ENCODE results near the gene TICAM2. TPM values are rescaled to one million over a fixed set of nuclear protein-coding genes. Genes with fewer than 3 reads are reported as not detected.

TICAM2 gene
- polyA plus RNA-seq, 4 donors: 1.7 to 8.0 (median 2.7) TPM

DNA sequence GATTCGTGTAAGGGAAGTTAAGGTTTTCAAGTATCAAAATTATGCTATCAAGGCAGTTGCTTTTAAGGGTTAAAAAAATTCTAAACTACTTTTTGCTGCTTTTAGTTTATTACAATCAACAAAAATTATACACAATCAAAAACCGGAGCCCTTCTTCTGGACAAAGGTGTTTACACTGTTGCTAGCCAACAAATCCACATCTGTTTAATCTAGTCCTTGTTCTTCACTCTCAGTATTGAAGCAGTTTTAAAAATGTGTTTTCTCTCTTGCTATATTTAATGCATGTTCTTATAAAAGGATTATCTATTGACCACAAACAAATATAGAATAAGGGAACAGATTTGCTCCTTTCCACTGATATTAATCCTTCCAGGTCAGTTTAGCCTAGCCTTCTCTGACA, 60.2 kb downstream of the TICAM2 start:
- DNase-seq (ENCODE audit: low read depth in 4 of 4, low spot score in 3 of 4): no peak

- DNase-seq (ENCODE audit: low read depth in 4 of 4, low spot score in 3 of 4): no peak
These were observed 60.7 kb downstream of the TICAM2 start for GRCh38 chr5:115541611-115542010.

DNA sequence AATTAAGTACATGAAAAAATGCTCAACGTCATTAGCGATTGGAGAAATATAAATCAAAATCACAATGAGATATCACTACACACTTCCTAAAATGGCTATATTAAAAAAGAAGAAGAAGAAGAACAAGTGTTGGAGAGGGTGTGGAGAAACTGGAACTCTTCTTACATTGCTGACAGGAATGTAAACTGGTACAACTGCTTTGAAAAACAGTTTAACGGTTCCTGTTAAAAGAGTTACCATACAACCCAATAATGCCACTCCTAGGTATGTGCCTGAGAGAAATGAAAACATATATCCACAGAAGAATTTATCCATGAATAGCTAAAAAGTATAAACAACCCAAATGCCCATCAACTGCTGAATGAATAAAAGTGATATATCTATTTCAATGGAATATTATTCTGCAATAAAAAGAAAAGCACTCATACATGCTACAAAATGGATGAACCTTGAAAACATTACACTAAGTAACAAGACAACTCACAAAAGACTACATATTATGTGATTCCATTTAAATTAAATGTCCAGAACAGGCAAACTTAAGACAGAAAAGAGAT, 66.7 kb downstream of the TICAM2 start:
- DNase-seq (ENCODE audit: low read depth in 4 of 4, low spot score in 3 of 4): no peak

DNA sequence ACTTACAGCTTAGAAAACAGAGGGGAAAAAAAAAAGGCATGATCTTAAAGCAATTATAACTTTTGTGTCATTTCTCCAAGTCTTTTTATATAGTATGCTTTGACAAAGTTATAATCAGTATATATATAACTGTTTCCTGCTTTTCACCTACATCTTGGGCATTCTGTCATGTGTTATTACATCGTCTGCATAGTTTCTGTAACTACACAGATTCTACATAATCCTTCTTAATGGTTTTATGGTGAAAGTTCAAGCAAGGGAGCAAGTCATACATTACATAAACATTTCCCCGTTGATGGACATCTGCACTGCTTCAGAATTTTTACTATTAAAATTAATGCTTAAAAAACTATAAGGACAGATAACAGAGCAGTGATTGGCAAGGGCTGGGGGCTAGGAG, 69.8 kb downstream of the TICAM2 start:
- DNase-seq (ENCODE audit: low read depth in 4 of 4, low spot score in 3 of 4): no peak

DNA sequence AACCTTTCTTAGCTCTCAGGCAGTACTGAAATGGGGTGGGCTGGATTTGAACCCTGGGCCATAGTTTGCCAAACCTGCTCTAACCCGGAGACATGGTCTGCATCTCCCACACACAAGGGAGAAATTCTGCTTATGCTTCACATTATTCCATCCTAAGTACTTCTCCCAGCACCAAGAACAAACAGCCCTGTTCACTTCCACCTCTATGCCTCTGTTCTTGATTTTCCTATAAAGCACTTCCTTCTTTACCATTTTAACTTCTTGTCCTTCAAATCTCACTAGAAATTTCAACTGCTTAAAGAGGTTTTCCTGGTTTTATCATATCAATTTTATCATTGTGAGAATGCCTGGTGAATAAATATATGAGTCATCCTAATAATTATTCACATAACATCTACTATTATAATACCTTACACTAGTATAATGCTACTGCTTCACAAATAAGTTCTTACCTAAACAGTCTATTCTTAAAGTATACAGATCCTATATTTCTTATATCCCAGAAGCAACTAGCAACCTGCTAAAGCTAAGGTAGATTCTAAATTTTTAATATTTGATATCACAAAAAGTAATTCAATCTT, 70.4 kb downstream of the TICAM2 start:
- no peak for DNase-seq (ENCODE audit: low read depth in 4 of 4, low spot score in 3 of 4)

DNA sequence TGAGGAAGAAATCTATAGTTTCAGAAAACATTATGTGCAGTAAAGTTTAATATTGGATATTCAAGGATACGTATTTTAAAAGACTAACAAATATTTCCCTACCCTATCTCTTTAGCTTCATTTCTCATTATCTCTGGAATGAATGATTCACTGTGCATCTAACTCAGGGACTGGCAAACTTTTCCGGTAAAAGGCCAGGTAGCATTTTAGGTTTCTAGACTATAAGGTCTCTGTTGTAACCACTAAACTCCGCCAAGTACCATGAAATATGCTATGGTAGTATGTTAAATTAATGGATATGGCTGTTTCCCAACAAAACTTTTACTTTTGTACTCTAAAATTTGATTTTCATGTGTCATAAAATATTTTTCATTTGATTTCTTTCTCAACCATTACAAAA, 70.9 kb downstream of the TICAM2 start:
- DNase-seq (ENCODE audit: low read depth in 4 of 4, low spot score in 3 of 4): no peak

- DNase-seq (ENCODE audit: low read depth in 4 of 4, low spot score in 3 of 4): no peak
These were observed 71.9 kb downstream of the TICAM2 start for GRCh38 chr5:115530426-115530825.

Other genes with a start within 250 kb of the TICAM2 start
- gene FEM1C, start 57.7 kb downstream of the TICAM2 start, polyA plus RNA-seq (ENCODE audit: insufficient read length in 4 of 4): 10 to 100 TPM; 20.7 to 26.2 (median 21.4) TPM
- 100 to 1,000 TPM in 2 of 4 donors, 10 to 100 TPM in 2; 92.3 to 127 (median 102) TPM for gene TMED7, start 23.6 kb upstream of the TICAM2 start, polyA plus RNA-seq (ENCODE audit: insufficient read length in 4 of 4)
- 10 to 100 TPM; 16.2 to 51.3 (median 29.3) TPM for gene CDO1, start 214.2 kb upstream of the TICAM2 start, polyA plus RNA-seq (ENCODE audit: insufficient read length in 4 of 4)
- 10 to 100 TPM; 54.0 to 71.7 (median 58.6) TPM for gene ATG12, start 239.1 kb upstream of the TICAM2 start, polyA plus RNA-seq (ENCODE audit: insufficient read length in 4 of 4)
- gene AP3S1, start 239.5 kb upstream of the TICAM2 start, polyA plus RNA-seq (ENCODE audit: insufficient read length in 4 of 4): 100 to 1,000 TPM; 111 to 231 (median 142) TPM

All from left renal pelvis (tissue), 4 donors.